Amniotic epithelial cell (primary cell): Measurements from ENCODE around the gene NIM1K.
"Not testable (repeated sequence)": the region's sequence is repeated elsewhere in the genome, so short reads cannot be mapped to it uniquely, and the experiment has no call there.

Source experiments
- DNase-seq: peaks from one replicate; pipeline ENCODE4 v3.0.0-alpha.2; 2010; ENCODE audit warnings: low read depth

Gene NIM1K

GRCh38 chr5:43281840-43282658 is 90.0 kb downstream of the NIM1K start:
- DNase-seq: peak; percentile 51

GRCh38 chr5:43286623-43287022 is 94.6 kb downstream of the NIM1K start:
- no peak for DNase-seq

- no peak for DNase-seq
These were observed 95.5 kb downstream of the NIM1K start for GRCh38 chr5:43287493-43287892.

DNA sequence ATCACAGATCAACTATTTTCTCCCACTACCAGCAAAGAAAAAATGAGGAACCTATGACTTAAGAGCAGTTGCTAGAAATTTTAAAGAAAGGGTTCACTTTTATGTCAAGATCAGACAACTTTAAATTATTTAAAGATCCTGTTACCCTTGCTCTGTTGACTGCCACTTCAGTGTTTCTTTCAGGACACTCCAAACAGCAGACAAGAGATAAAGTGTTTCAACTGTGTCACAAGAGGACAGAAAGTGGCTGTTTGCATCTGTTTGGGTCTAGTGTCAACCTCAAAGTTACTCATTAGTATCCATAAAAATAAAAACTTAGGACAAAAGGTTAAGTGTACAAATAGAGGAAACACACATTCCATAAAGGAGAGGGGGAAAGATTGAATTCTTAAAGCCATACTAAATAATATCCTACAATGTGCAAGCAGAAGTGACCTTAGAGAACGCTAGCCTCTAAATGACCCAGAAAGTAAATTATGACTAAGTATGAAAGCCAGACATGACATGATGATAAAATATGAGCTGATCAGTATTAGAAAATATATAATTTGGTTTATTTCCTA is 96.3 kb downstream of the NIM1K start:
- DNase-seq: no peak

DNA sequence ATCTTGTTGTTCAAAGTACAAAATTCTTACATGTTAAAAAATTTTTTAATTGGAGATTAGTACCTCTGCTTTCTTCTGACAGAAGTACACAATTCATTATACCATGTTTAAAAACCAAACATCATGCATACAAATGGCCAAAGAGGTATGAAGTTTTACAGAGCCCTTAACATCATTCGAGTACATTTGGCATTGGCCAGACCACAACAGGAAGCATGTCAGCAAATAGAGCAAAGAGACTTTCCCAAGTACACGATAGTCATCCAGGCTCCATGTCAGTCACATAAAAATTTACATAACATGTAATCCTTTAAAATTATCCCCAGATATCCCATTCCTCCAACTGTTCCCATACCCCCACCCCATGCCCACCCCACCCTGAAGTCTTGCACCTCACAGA is 98.7 kb downstream of the NIM1K start:
- peak; percentile 13 for DNase-seq

DNA sequence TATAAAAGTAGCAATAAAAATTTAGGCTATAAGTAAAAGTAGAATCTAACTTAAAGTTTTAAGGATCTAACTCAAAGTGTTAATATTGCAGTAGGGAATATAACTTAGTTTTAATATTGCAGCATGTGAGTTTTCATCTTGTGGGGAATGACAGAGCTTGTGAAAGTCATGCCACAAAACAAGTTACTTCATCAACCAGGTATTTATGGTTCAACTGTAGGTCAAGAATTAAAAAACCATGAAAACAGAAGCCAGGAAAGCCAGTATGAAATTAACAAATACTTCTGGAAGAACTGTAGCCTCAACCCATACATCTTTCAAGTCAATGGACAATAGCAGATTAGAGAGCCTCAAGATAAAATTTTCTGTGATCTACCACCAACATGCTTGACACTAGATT is 102.2 kb downstream of the NIM1K start:
- peak; percentile 92 for DNase-seq

- no peak for DNase-seq
These were observed 103.2 kb downstream of the NIM1K start for GRCh38 chr5:43295202-43295601.

DNA sequence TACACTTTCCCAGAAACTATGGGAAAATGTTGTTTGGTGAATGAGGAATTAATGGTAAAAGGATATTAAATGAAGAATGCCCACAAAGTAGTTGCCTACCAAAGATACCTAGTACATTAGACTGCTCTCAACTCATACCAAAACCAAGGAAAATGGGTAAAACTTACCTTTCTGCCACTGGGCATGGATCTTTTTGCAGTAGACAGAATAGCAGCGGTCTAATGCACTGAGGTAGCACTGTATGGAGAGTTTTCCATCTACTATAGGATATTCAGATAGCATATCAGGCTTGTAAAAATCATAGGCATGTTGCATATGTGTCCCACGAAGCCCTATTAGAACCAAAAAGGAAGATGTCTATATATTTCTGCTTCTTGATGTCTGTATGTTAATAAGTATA is 104.8 kb downstream of the NIM1K start:
- DNase-seq: no peak

DNA sequence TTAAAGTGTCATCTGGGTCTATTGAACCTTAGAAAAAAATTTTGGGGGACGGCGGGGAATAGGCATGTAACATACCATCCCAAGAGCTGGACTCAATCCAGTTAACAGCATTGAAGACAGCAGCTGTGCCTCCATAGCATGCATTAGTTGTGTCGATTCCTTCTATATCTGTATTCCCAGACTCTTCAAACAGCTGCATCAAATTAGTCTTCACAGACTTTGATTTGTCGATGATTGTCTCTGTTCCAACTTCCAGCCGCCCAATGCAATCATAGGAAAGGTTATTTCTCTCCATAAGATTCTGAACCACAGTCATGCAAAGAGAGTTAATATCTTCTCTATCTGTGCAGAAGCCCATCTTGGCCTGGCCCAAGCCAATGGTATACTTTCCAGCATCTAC is 106.4 kb downstream of the NIM1K start:
- DNase-seq: no peak

GRCh38 chr5:43300112-43300511 is 108.1 kb downstream of the NIM1K start:
- DNase-seq: no peak

DNA sequence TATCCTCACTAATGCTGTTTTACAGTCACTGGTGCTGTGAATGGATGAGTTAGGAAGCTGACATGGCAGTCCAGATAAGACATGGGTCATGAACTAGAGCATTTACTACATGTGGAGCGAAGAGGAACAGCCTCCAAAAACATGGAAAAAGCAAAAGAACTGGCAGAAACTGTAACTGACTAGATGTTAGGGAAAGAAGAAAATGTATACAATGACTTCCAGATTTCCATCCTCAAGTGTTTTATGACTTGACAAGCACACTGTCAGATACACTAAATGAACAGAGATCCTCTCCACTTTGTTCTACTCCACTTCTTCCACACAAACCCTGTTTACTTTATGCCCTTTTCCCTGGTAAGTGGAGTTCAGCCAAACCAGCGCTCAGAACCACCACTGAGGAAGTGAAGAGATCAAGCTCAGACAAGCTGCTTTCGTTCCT is 109.6 kb downstream of the NIM1K start:
- no peak for DNase-seq

DNA sequence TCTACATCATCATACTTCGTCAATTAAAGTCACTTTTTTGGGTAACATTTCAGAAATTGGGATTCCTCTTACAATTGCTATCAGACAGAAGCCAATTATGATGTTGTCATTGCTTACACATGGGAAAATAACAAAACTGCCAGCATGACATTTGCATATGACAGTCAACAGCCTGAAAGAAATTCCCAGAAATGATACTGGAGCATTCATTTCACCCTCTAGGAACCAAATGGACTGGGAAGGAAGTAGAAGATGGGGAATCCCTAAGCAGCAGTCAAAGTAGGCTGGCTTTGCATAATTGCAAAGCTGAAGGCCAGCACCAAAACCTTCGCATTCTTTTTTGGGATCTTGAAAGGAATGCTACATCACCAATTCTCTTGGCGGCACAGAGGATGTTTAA is 110.5 kb downstream of the NIM1K start:
- DNase-seq: no peak

DNA sequence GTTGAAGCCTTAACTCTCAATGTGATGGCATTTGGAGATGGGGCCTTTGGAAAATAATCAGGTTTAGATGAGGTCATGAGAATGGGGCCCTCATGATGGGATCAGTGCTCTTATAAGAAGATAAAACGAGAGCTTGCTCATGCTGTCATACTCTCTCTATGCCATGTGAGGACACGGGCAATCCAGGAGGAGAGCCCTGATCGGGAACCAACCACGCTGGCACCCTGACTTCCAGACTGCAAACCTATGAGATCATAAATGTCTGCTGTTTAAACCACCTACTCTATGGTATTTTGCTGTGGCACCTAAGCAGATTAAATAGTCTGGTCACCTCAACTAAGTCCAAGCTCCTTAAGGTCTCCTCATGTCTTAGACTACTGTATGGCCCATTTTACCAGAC is 111.2 kb downstream of the NIM1K start:
- DNase-seq: no peak

DNA sequence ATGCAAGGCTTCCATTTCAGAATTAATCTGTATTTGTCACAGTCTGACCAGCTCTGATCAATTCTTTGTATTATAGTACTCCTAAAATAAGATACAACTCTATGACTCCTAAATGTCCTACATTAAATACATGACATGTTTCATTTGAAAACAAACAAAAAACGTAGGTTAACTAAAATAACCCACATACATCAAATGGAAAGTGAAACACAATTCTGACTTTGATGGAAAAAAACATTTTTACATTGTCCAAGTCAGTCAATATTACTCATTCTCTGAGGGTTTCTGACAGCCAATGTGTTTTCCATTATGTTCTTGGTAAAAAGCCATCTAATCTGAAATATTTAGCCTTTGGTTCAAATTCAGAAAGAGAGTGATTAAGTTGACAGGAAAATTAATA is 112.5 kb downstream of the NIM1K start:
- no peak for DNase-seq

DNA sequence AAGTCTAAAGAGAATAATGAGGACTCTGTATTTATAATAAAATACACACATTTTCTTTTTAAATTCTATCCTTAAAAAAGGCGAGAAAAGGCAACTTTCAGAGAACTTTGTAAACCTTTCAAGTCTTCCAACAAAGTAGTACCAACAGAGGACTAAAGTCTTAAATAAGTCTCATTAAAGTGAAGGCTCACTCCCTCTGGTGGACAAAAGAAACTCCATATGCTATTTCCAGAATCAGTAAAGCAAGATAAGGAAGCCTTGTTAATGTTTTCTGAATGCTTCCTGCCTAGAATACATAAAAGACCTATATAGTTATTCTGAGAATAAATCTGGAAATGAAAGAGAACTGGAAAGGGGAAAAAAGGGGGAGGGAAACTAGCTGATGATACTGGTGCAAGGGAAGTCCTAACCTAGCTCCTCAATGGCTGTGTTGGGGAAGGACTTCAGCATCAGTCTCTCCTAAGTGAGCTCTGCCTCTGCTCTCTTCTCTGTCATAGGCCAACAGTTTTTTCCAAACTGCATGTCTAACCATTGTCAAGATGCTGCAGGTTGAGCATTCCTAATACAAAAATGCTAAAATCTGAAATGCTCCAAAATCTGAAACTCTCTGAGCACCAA is 114.0 kb downstream of the NIM1K start:
- peak; percentile 72 for DNase-seq

DNA sequence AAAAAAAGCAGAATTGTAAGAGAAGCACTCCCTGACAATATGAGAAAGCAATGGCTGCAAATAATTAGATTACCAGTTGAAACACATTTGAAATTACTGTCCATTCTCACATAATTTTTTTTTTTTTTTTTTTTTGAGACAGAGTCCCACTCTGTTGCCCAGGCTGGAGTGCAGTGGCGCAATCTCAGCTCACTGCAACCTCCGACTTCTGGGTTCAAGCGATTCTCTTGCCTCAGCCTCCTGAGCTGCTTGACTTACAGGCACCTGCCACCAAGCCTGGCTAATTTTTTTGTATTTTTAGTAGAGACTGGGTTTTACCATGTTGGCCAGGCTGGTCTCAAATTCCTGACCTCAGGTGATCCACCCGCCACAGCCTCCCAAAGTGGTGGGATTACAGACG is 114.9 kb downstream of the NIM1K start:
- DNase-seq: not testable (repeated sequence)

DNA sequence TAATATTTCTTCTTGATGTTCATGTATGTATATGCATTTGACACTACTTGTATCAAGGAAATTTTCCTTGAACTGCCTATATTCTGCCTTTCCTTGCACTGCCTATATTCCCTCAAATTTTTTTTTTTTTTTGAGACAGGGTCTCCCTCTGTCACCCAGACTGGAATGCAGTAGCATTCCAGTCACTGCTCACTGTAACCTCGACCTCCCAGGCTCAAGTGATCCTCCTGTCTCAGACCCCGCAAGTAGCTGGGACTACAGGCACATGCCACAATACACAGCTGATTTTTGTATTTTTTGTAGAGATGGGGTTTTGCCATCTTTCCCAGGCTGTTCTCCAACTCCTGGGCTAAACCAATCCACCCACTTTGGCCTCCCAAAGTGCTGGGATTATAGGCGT is 117.1 kb downstream of the NIM1K start:
- no peak for DNase-seq

DNA sequence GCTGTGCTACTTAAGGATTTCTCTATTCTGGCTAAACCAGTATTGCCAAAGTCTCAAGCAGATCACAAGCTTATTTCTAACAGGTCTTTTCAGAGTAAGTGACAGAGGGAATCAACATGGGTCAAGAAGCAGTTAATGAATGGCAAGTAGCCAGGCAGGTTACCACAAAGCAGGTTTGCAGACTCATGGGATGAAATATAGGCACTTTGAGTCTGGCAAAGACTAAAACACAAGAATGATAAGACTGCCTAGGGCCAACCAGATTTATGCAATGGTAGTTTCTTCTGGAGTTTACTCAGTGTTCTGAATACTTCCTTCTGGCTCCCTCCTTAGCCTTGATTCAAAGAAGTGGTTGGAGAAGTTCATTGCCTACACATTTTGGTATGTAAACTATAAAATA is 117.6 kb downstream of the NIM1K start:
- peak; percentile 62 for DNase-seq

- DNase-seq: no peak
These were observed 120.1 kb downstream of the NIM1K start for GRCh38 chr5:43312076-43312661.

- no peak for DNase-seq
These were observed 120.6 kb downstream of the NIM1K start for GRCh38 chr5:43312699-43313034.

- DNase-seq: peak; percentile 100
These were observed 121.2 kb downstream of the NIM1K start, which contains the start of gene HMGCS1 for GRCh38 chr5:43313035-43313853. Gene HMGCS1, minus strand, starts transcription at chr5:43313412. Its CDS starts 14,447 bp downstream, at chr5:43298965.

DNA sequence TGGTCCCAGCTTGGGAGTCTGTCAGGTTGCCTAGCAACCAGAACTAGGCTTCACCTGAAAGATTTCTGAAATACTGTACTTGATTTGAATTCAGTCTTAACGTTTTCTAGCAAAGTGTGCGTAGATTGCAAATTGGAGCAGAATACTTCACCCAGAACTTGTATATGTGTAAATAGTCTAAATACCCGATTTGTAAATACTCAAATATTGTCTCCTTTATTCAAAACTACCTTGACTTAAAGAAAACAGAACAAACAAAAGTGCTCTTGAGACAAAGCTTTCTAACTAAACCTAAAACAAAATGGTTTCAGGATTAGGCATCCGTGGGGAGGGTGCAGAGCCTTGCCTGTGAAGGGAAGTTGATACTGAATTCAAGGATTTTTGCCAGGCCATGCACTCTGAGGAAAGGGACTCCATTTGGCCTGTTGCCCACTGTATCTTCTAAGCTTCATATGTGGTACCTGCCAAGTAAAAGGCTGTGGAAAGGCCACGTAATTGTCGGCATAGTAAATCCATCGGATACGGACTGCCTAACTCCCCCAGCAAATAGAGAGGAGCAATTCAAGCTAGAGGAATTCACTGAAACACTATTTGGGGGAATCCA is 121.9 kb downstream of the NIM1K start:
- DNase-seq: no peak
